K562 (cell line): ENCODE measurements around the gene TBXAS1. TPM values are rescaled to one million over a fixed set of nuclear protein-coding genes. Genes with fewer than 3 reads are reported as not detected.
A peak's percentile ranks its signal among the peaks of the same experiment; 100 is the strongest.

ENCODE experiments used
- ATAC-seq: fragments of 200-7000 bp; cut with Tn5 transposase; 3 replicates; pipeline ENCODE4 v1.9.1; 2020; ENCODE audit warnings: moderate library complexity
- BruUV-seq: library from RNA; stranded (reverse); fragments of 400-500 nt; replicated peaks from 2 replicates; lab custom pipeline; 2021; lab: Mats Ljungman, UMichigan
- CTCF ChIA-PET: fragments of 300-600 bp; formaldehyde crosslinking; extraction: SDS; loops from one replicate; lab custom pipeline; 2021; ENCODE audit warnings: low intra/inter-chr PET ratio; lab: Yijun Ruan, JAX
- POLR2A ChIA-PET: fragments of 300-600, 350-650 bp; sonication (Branson Sonifier 250); formaldehyde crosslinking; extraction: SDS; loops from one replicate; lab custom pipeline; 2021; ENCODE audit warnings: antibody characterized with exemption, inconsistent platforms; lab: Yijun Ruan, JAX
- DNase-seq, 4 experiments: peaks; one replicate each; pipeline versions ENCODE4 v3.0.0 to v3.0.0-alpha.2; 2011 to 2018; ENCODE audit warnings: low spot score in 3 of 4, mixed read lengths in 3 of 4; ENCODE audit errors: extremely low read depth in 1 of 4
- FAIRE-seq: peaks from 2 replicates; lab custom pipeline; 2011; peaks lifted over from hg19 to GRCh38; lab: Jason Lieb, UNC
- H2AFZ ChIP-seq: 2 replicates; pipeline ENCODE4 v1.6.0; 2011; ENCODE audit warnings: low read depth, low read length, control low read depth, inconsistent platforms
- H3K27ac ChIP-seq: fragments of 200-600 bp; 3 replicates; pipeline ENCODE4 v1.8.0; 2011; ENCODE audit warnings: low read depth, mild to moderate bottlenecking, control low read depth, inconsistent platforms, low read length, moderate library complexity, mixed read lengths; ENCODE audit errors: extremely low read depth
- H3K27me3 ChIP-seq, 2 experiments: fragments of 300-600 bp in 1 of 2; 2 replicates in 1 of 2; 3 replicates in 1 of 2; pipeline versions ENCODE4 v1.6.0 to v1.8.0; 2011; ENCODE audit warnings: inconsistent platforms in 2 of 2, low read length in 2 of 2, mild to moderate bottlenecking in 1 of 2, mixed read lengths in 1 of 2, moderate library complexity in 1 of 2; ENCODE audit not compliant: control insufficient read depth in 2 of 2, insufficient read depth in 2 of 2
- H3K36me3 ChIP-seq: fragments of 300-600 bp; 3 replicates; pipeline ENCODE4 v1.8.0; 2011; ENCODE audit warnings: mild to moderate bottlenecking, low read length, inconsistent platforms; ENCODE audit not compliant: control insufficient read depth, insufficient read depth
- H3K4me1 ChIP-seq, 2 experiments: fragments of 200-600 bp in 1 of 2; replicated peaks in 1 of 2; 2 replicates in 1 of 2; 3 replicates in 1 of 2; pipeline versions ENCODE4 v1.5.1 to v1.8.0; 2011; ENCODE audit warnings: inconsistent platforms in 2 of 2, low read length in 2 of 2, mild to moderate bottlenecking in 1 of 2, mixed read lengths in 1 of 2, moderate library complexity in 1 of 2; ENCODE audit not compliant: control insufficient read depth in 2 of 2, insufficient read depth in 2 of 2
- H3K4me2 ChIP-seq: 2 replicates; pipeline ENCODE4 v1.6.1; 2011; ENCODE audit warnings: low read length, control low read depth, inconsistent platforms, mixed read lengths; ENCODE audit not compliant: insufficient read depth
- H3K4me3 ChIP-seq: fragments of 200-600 bp; sonication (generic), shearing (Covaris generic); 2 replicates; pipeline ENCODE4 v1.5.1; 2016; ENCODE audit warnings: control low read depth, inconsistent platforms
- H3K79me2 ChIP-seq: fragments of 200-600 bp; 3 replicates; pipeline ENCODE4 v1.8.0; 2011; ENCODE audit warnings: low read length, inconsistent platforms; ENCODE audit not compliant: control insufficient read depth, insufficient read depth
- H3K9ac ChIP-seq, 2 experiments: 2 replicates each; pipeline versions ENCODE4 v1.6.0 to v1.6.1; 2011; ENCODE audit warnings: low read depth in 2 of 2, low read length in 2 of 2, control low read depth in 1 of 2, inconsistent platforms in 1 of 2, mild to moderate bottlenecking in 1 of 2, mixed read lengths in 1 of 2; ENCODE audit not compliant: insufficient read depth in 1 of 2
- H3K9me1 ChIP-seq: one replicate; pipeline ENCODE4 v1.6.0; 2011; ENCODE audit warnings: inconsistent platforms, mild to moderate bottlenecking, low read length, moderate library complexity; ENCODE audit not compliant: control insufficient read depth, insufficient read depth
- H3K9me3 ChIP-seq: replicated peaks from 2 replicates; pipeline ENCODE4 v1.5.1; 2011; ENCODE audit warnings: low read depth, low read length, inconsistent platforms; ENCODE audit not compliant: control insufficient read depth, insufficient read depth
- H4K20me1 ChIP-seq: replicated peaks from 2 replicates; pipeline ENCODE4 v1.6.1; 2011; ENCODE audit warnings: low read length, inconsistent platforms, mixed read lengths; ENCODE audit not compliant: control insufficient read depth, insufficient read depth
- ATF3 ChIP-seq, 2 experiments: fragments of 450-650 bp in 1 of 2; sonication (generic) in 1 of 2; formaldehyde crosslinking in 1 of 2; IDR thresholded peaks in 1 of 2; conservative IDR thresholded peaks in 1 of 2; 2 replicates each; pipeline versions ENCODE4 v1.6.1 to v1.8.1; 2016 to 2023; ENCODE audit warnings: mild to moderate bottlenecking in 2 of 2, moderate library complexity in 2 of 2, inconsistent platforms in 1 of 2, missing genetic modification reagents in 1 of 2
- BCOR ChIP-seq: fragments of 450-650 bp; IDR thresholded peaks from 2 replicates; pipeline ENCODE4 v1.6.1; 2016
- CBX1 ChIP-seq: sonication (generic); IDR thresholded peaks from 2 replicates; pipeline ENCODE4 v1.6.1; 2016; ENCODE audit warnings: antibody characterized with exemption, low read depth, mild to moderate bottlenecking
- GATA2 ChIP-seq: sonication (generic); formaldehyde crosslinking; IDR thresholded peaks from 2 replicates; pipeline ENCODE4 v1.4.0; 2020; ENCODE audit warnings: mild to moderate bottlenecking, missing genetic modification reagents
- HDAC2 ChIP-seq: fragments of 450-650 bp; IDR thresholded peaks from 2 replicates; pipeline ENCODE4 v1.6.1; 2016; ENCODE audit warnings: mild to moderate bottlenecking
- KDM1A ChIP-seq, 2 experiments: fragments of 450-650 bp; IDR thresholded peaks; 2 replicates each; pipeline ENCODE4 v1.6.1; 2016; ENCODE audit warnings: mild to moderate bottlenecking in 2 of 2
- NBN ChIP-seq: fragments of 450-650 bp; IDR thresholded peaks from 2 replicates; pipeline ENCODE4 v1.6.1; 2016; ENCODE audit warnings: low read depth, mild to moderate bottlenecking
- NFIC ChIP-seq: fragments of 450-650 bp; IDR thresholded peaks from 2 replicates; pipeline ENCODE4 v1.6.1; 2017; ENCODE audit warnings: mild to moderate bottlenecking, inconsistent platforms
- PHB ChIP-seq: fragments of 250-450 bp; sonication (Bioruptor Pico); IDR thresholded peaks from 2 replicates; pipeline ENCODE4 v1.5.0; 2021
- PHF20 ChIP-seq: fragments of 450-650 bp; IDR thresholded peaks from 2 replicates; pipeline ENCODE4 v1.6.1; 2018; ENCODE audit not compliant: partially characterized antibody
- RBM25 ChIP-seq: fragments of 200-400 bp; formaldehyde crosslinking; IDR thresholded peaks from 2 replicates; pipeline ENCODE4 v1.6.1; 2018; ENCODE audit warnings: low read length, low read depth, moderate library complexity; ENCODE audit not compliant: severe bottlenecking
- RCOR1 ChIP-seq, 2 experiments: IDR thresholded peaks; 2 replicates each; pipeline ENCODE4 v1.6.1; 2012; ENCODE audit warnings: low read depth in 2 of 2, low read length in 2 of 2, borderline replicate concordance in 1 of 2, improper control_type of control experiment in 1 of 2
- SMARCA5 ChIP-seq: fragments of 450-650 bp; IDR thresholded peaks from 2 replicates; pipeline ENCODE4 v1.6.1; 2016
- ZFP36 ChIP-seq: fragments of 150-350 bp; IDR thresholded peaks from 2 replicates; pipeline ENCODE4 v1.6.1; 2018; ENCODE audit warnings: low read length, low read depth; ENCODE audit not compliant: partially characterized antibody
- ZNF121 ChIP-seq: sonication (generic); formaldehyde crosslinking; conservative IDR thresholded peaks from 2 replicates; pipeline ENCODE4 v1.8.0; 2022; ENCODE audit warnings: missing genetic modification reagents
- WGBS: fragments of 100-300 bp; shearing (Covaris generic); methylation state at CpG from one replicate; pipeline ENCODE4 v1.1.6; 2016; ENCODE audit warnings: low coverage, mixed read lengths; ENCODE audit not compliant: insufficient coverage; ENCODE audit errors: missing lambda C conversion rate; 5-methylcytosine and 5-hydroxymethylcytosine counted together
- in situ Hi-C: fragments of 300-500 bp; cut with MboI; formaldehyde crosslinking; loops from 4 replicates; pipeline ENCODE4 v1.15.0; 2018; ENCODE audit warnings: inconsistent platforms, mixed read lengths
- intact Hi-C: fragments of 100-400 bp; cut with micrococcal nuclease; formaldehyde crosslinking; loops from 2 replicates; pipeline ENCODE4 v1.14.2; 2022
- polyA plus RNA-seq, 8 experiments: library from polyadenylated mRNA; depleted of rRNA in 4 of 8; stranded (reverse) in 5 of 8; unstranded in 3 of 8; fragments of >200 nt; fragmentation: Nextera tagmentation in 2 of 8; fragmentation: Illumina TruSeq in 1 of 8; extraction: Ambion mirVana in 2 of 8; extraction: Trizol in 1 of 8; gene quantifications; 2 replicates each; pipeline versions ENCODE4 v1.2.1 to v1.2.3, GENCODE V29; 2011 to 2014; ENCODE audit warnings: inconsistent platforms in 1 of 8, missing spikeins in 1 of 8
- total RNA-seq, 7 experiments: library from RNA; depleted of rRNA in 6 of 7; stranded (reverse); fragments of >200 nt in 6 of 7; fragmentation: Illumina TruSeq in 2 of 7; extraction: Trizol in 2 of 7; gene quantifications; 2 replicates each; pipeline versions ENCODE4 v1.2.1 to v1.2.3, GENCODE V29; 2011 to 2021; ENCODE audit warnings: low replicate concordance in 1 of 7
- TF ChIP-seq, protein P1 (sequence below): sonication (generic); formaldehyde crosslinking; IDR thresholded peaks from 2 replicates; pipeline ENCODE4 v1.8.0; 2023; ENCODE audit warnings: mild to moderate bottlenecking, missing genetic modification reagents

TBXAS1 gene
- total and polyA plus RNA-seq, 9 of the 15 experiments (the other 6 are each of a cell fraction or from before 2014, with no cell fraction given) = 1.1 to 8.3 (median 1.9) TPM

GRCh38 chr7:139982927-139983920, 154.2 kb downstream of the TBXAS1 start:
- ChIA-PET CTCF (interaction anchor here (0.6 kb wide), 1 partner anchor 217 kb away, joined by 3 read pairs; no protein-coding TSS in a partner anchor), POLR2A (interaction anchor here (0.7 kb wide), 2 partner anchors 12 to 191 kb away, joined by 3 to 4 read pairs; no protein-coding TSS in a partner anchor)
- TF ChIP-seq RBM25 (peak; percentile 99), ZNF121 (CRISPR knock-in tag) (0 out of 2 replicates have a peak, but pooled peaks have one; percentile 8), NFIC (0 out of 2 replicates have a peak, but pooled peaks have one; percentile 9), SMARCA5 (peak; percentile 83), CBX1 (0 out of 2 replicates have a peak, but pooled peaks have one; percentile 61), NBN (no peak), PHF20 (no peak), BCOR (peak; percentile 93), ZFP36 (peak; percentile 89), PHB (CRISPR knock-in tag) (no peak), KDM1A (IDR thresholded peaks at IDR 0.05) (peak; percentile 51 to 79; a peak in 3 of 4 replicates), HDAC2 (0 out of 2 replicates have a peak, but pooled peaks have one; percentile 19), RCOR1 (IDR thresholded peaks at IDR 0.05; ENCODE audit: borderline replicate concordance in 1 of 2, low read depth in 2 of 2, low read length in 2 of 2) (peak; percentile 34 to 43; a peak in 1 of 4 replicates), GATA2 (CRISPR knock-in tag) (no peak), ATF3 (IDR thresholded peaks at IDR 0.05) (peak; percentile 48), ATF3 (CRISPR knock-in tag; conservative IDR thresholded peaks at IDR 0.05) (no peak)
- TF ChIP-seq, protein P1, sequence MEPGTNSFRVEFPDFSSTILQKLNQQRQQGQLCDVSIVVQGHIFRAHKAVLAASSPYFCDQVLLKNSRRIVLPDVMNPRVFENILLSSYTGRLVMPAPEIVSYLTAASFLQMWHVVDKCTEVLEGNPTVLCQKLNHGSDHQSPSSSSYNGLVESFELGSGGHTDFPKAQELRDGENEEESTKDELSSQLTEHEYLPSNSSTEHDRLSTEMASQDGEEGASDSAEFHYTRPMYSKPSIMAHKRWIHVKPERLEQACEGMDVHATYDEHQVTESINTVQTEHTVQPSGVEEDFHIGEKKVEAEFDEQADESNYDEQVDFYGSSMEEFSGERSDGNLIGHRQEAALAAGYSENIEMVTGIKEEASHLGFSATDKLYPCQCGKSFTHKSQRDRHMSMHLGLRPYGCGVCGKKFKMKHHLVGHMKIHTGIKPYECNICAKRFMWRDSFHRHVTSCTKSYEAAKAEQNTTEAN (CRISPR knock-in tag) = peak; percentile 29; the same call in 1 of the 2 replicates
- Histone ChIP-seq H3K79me2 (no peaks in the 10 kb centered on the region), H4K20me1 (no peaks in the 10 kb centered on the region), H3K9me3 (no peaks in the 10 kb centered on the region), H3K27me3 (peaks cover 2 to 12% of the 10 kb centered on the region in 2 experiments; a peak in 2 of 5 replicates), H3K4me3 (no peak overlapping the region), H3K4me1 (peaks cover 2 to 8% of the 10 kb centered on the region in 2 experiments; a peak in 4 of 5 replicates), H3K27ac (no peak overlapping the region), H3K36me3 (no peaks in the 10 kb centered on the region), H3K9me1 (no peaks in the 10 kb centered on the region), H2AFZ (peak overlapping the region; percentile 37; the same call in 1 of the 2 replicates), H3K9ac (no peak overlapping the region), H3K4me2 (no peak overlapping the region)
- ATAC-seq (no peak), DNase-seq (no peak), FAIRE-seq (no peak)
- no TSS peak for BruUV-seq
- in situ Hi-C loops (no loop called here), intact Hi-C loops (no loop called here)
- WGBS = 25% methylated on average over 9 of the region's 9 CpGs
